ENCODE results near the gene LRP1B. TPM values are rescaled to one million over a fixed set of nuclear protein-coding genes. Genes with fewer than 3 reads are reported as not detected.

LRP1B gene
- total RNA-seq, 4 donors from 2014 or later: 0.85 to 3.3 (median 1.1) TPM; not detected in 1

GRCh38 chr2:141697035-141697434, 433.8 kb downstream of the LRP1B start:
- TF ChIP-seq CTCF (IDR thresholded peaks at IDR 0.05) (no peak), POLR2A (IDR thresholded peaks at IDR 0.05) (no peak)

GRCh38 chr2:141694180-141694579, 436.6 kb downstream of the LRP1B start:
- Histone ChIP-seq H3K4me1 (no peaks in the 10 kb centered on the region), H3K27ac (no peak overlapping the region), H3K4me3 (no peak overlapping the region), H3K36me3 (no peaks in the 10 kb centered on the region), H3K9me3 (no peaks in the 10 kb centered on the region), H3K27me3 (no peaks in the 10 kb centered on the region)
- no peak for DNase-seq
- TF ChIP-seq CTCF (IDR thresholded peaks at IDR 0.05) (no peak), POLR2A (IDR thresholded peaks at IDR 0.05) (no peak)

More at GRCh38 chr2:141697035-141697434, 433.8 kb downstream of the LRP1B start:
- H3K27me3 ChIP-seq: no peaks in the 10 kb centered on the region
- H3K9me3 ChIP-seq: no peaks in the 10 kb centered on the region
- no peaks in the 10 kb centered on the region for H3K36me3 ChIP-seq
- DNase-seq: no peak
- no peaks in the 10 kb centered on the region for H3K4me1 ChIP-seq
- H3K4me3 ChIP-seq: no peak overlapping the region
- H3K27ac ChIP-seq: no peak overlapping the region

GRCh38 chr2:141692829-141693228, 438.0 kb downstream of the LRP1B start:
- no peaks in the 10 kb centered on the region for H3K9me3 ChIP-seq
- H3K4me3 ChIP-seq: no peak overlapping the region
- no peaks in the 10 kb centered on the region for H3K36me3 ChIP-seq
- H3K27ac ChIP-seq: no peak overlapping the region
- H3K27me3 ChIP-seq: no peaks in the 10 kb centered on the region
- no peak for DNase-seq
- no peak for TF ChIP-seq POLR2A (IDR thresholded peaks at IDR 0.05)
- no peak for TF ChIP-seq CTCF (IDR thresholded peaks at IDR 0.05)
- H3K4me1 ChIP-seq: no peaks in the 10 kb centered on the region

GRCh38 chr2:141676139-141676538, 454.7 kb downstream of the LRP1B start:
- no peaks in the 10 kb centered on the region for H3K27me3 ChIP-seq
- no peak overlapping the region for H3K4me3 ChIP-seq
- H3K36me3 ChIP-seq: no peaks in the 10 kb centered on the region
- TF ChIP-seq CTCF (IDR thresholded peaks at IDR 0.05) (no peak), POLR2A (IDR thresholded peaks at IDR 0.05) (no peak)
- H3K27ac ChIP-seq: no peak overlapping the region
- DNase-seq: no peak
- H3K9me3 ChIP-seq: no peaks in the 10 kb centered on the region
- no peaks in the 10 kb centered on the region for H3K4me1 ChIP-seq

GRCh38 chr2:141666191-141666590, 464.6 kb downstream of the LRP1B start:
- Histone ChIP-seq H3K4me3 (no peak overlapping the region), H3K27ac (no peak overlapping the region), H3K36me3 (no peaks in the 10 kb centered on the region), H3K27me3 (no peaks in the 10 kb centered on the region), H3K9me3 (no peaks in the 10 kb centered on the region), H3K4me1 (no peaks in the 10 kb centered on the region)
- no peak for DNase-seq
- no peak for TF ChIP-seq CTCF (IDR thresholded peaks at IDR 0.05)
- no peak for TF ChIP-seq POLR2A (IDR thresholded peaks at IDR 0.05)

- H3K4me3 ChIP-seq: no peak overlapping the region
- no peaks in the 10 kb centered on the region for H3K27me3 ChIP-seq
- H3K9me3 ChIP-seq: no peaks in the 10 kb centered on the region
- TF ChIP-seq CTCF (IDR thresholded peaks at IDR 0.05): no peak
- no peak for TF ChIP-seq POLR2A (IDR thresholded peaks at IDR 0.05)
- no peaks in the 10 kb centered on the region for H3K4me1 ChIP-seq
- H3K36me3 ChIP-seq: no peaks in the 10 kb centered on the region
- no peak for DNase-seq
- no peak overlapping the region for H3K27ac ChIP-seq
Measured at GRCh38 chr2:141660232-141660631, 470.6 kb downstream of the LRP1B start.

Measured in Peyer's patch (tissue), 4 donors.